ENCODE data around the gene MYO15B.

GRCh38 chr17:75547091-75547490 lies 40.5 kb upstream of the MYO15B start:
- no peak for TF ChIP-seq CTCF (conservative IDR thresholded peaks at IDR 0.05; ENCODE audit: low read length)
- TF ChIP-seq EZH2phosphoT487 (IDR thresholded peaks at IDR 0.05; ENCODE audit: borderline replicate concordance) = no peak
